Right atrium auricular region (tissue), 2 donors: ENCODE measurements around the gene NQO1. TPM values are rescaled to one million over a fixed set of nuclear protein-coding genes. Genes with fewer than 3 reads are reported as not detected.

Experiments
- DNase-seq: peaks from one replicate; pipeline ENCODE4 v3.0.0-alpha.2; 2019; ENCODE audit warnings: low spot score
- H3K27ac ChIP-seq, 2 donors: fragments of 200-600 bp; sonication (generic); 1 replicate in 1 of 2; 2 replicates in 1 of 2; pipeline ENCODE4 v1.5.1; 2016 to 2019
- H3K27me3 ChIP-seq, 2 donors: fragments of 200-600 bp; sonication (generic); one replicate each; pipeline versions ENCODE4 v1.5.1 to v1.6.0; 2017 to 2019
- H3K36me3 ChIP-seq: fragments of 200-600 bp; sonication (generic); one replicate; pipeline ENCODE4 v1.5.1; 2016
- H3K4me1 ChIP-seq, 2 donors: fragments of 200-600 bp; sonication (generic); one replicate each; pipeline versions ENCODE4 v1.5.1 to v1.6.0; 2017 to 2019
- H3K4me3 ChIP-seq, 2 donors: fragments of 200-600 bp; sonication (generic); 1 replicate in 1 of 2; 2 replicates in 1 of 2; pipeline ENCODE4 v1.5.1; 2017 to 2019; ENCODE audit warnings: mild to moderate bottlenecking in 1 of 2, moderate library complexity in 1 of 2
- H3K9me3 ChIP-seq, 2 donors: fragments of 200-600 bp; sonication (generic); one replicate each; pipeline ENCODE4 v1.5.1; 2019
- total RNA-seq, 2 donors: library from RNA; depleted of rRNA; stranded (reverse); fragments of >200 nt; gene quantifications; one replicate each; pipeline ENCODE4 v1.1.0, GENCODE V29; 2016
- TF ChIP-seq, protein P1 (sequence below), 2 donors: fragments of 200-600 bp; sonication (generic); IDR thresholded peaks; one replicate each; pipeline ENCODE4 v1.5.1; 2019; ENCODE audit warnings: antibody characterized with exemption in 2 of 2

NQO1 gene
- total RNA-seq, 2 donors from 2014 or later, result 41.8 to 62.9 TPM

DNA sequence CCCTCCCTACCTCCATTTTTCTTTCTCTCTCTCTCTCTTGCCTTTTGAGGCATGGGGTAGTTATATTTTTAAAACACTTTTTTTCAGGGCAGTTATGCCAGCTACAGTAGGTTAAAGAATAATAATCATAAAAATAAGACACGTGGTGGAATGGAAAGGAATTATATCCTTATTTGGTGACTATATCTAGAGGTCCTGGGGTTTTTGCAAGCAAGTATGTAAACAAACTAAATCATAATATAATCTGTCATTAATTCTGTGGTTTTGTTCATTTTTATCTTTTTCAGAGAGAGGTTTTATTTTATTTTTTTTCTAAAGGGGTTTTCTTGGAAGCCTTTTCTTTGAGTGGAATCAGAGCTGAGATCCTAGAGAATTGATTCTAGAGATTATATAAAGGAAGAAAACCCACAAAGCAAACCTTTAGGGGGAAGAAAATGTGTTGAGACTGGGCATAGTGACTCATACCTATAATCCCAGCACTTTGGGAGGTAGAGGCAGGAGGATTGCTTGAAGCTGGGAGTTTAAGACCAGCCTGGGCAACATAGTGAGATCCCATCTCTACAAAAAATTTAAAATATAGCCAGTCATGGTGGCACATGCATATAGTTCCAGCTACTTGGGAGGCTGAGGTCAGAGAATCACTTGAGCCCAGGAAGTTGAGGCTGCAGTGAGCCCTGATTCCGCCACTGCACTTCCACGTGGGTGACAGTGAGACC, 53.2 kb downstream of the NQO1 start:
- Histone ChIP-seq H3K36me3 (peaks cover 70% of the 10 kb centered on the region), H3K27ac (no peak overlapping the region), H3K4me3 (no peak overlapping the region), H3K4me1 (no peaks in the 10 kb centered on the region), H3K9me3 (no peaks in the 10 kb centered on the region), H3K27me3 (no peaks in the 10 kb centered on the region)
- DNase-seq, result no peak
- TF ChIP-seq, protein P1, sequence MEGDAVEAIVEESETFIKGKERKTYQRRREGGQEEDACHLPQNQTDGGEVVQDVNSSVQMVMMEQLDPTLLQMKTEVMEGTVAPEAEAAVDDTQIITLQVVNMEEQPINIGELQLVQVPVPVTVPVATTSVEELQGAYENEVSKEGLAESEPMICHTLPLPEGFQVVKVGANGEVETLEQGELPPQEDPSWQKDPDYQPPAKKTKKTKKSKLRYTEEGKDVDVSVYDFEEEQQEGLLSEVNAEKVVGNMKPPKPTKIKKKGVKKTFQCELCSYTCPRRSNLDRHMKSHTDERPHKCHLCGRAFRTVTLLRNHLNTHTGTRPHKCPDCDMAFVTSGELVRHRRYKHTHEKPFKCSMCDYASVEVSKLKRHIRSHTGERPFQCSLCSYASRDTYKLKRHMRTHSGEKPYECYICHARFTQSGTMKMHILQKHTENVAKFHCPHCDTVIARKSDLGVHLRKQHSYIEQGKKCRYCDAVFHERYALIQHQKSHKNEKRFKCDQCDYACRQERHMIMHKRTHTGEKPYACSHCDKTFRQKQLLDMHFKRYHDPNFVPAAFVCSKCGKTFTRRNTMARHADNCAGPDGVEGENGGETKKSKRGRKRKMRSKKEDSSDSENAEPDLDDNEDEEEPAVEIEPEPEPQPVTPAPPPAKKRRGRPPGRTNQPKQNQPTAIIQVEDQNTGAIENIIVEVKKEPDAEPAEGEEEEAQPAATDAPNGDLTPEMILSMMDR (IDR thresholded peaks at IDR 0.05), result no peak

DNA sequence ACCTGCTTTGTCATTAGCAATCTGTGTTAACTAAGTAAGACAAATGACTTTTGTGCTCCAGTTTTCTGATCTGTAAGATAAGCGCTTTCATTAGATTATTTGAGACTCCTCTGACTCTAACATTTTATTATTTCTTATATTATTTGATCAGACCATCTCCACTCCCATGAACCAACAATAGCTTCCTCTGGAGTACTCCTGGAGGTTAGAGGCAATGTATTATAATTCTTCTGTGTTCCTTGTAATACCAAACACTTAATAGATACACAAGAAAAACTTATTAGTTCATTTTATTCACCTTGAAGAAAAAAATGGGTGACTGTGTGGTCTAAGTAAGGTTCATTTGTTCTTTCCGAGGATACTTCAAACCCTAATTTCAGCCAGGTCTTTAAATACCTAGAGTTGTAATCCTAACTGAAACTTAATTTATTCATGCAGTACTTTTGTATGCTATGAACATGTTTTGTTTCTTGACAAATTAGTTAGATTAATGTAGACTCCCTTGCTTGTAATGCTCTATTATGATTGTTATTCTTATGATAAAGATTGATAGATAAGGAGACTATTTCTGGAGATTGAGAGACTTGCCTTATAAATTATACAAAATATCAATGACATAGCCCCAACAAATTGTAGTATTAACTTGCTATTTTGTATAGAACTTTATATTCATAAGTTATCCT, 53.9 kb downstream of the NQO1 start:
- Histone ChIP-seq H3K36me3 (peaks cover 66% of the 10 kb centered on the region), H3K4me1 (no peaks in the 10 kb centered on the region), H3K27me3 (no peaks in the 10 kb centered on the region), H3K4me3 (no peak overlapping the region), H3K27ac (no peak overlapping the region), H3K9me3 (no peaks in the 10 kb centered on the region)
- TF ChIP-seq, protein P1 (IDR thresholded peaks at IDR 0.05), result no peak
- DNase-seq, result no peak

DNA sequence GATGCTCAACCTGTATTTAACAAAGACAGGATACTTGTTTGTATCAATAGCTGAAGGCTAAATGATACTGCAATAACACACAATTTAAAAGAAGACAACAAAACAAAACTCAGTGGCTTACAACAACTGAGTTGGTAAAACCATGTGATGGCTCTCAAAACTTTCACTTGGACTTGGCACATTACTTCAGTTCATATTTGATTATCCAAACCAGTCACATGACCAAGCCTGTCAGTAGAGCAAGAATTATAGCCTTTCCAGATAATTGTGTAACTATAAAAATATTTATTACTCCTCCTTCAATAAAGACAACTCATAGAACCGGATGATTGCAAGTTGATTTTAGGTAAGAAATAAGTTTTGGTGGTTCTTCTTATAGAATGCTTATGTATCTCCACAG, 56.8 kb downstream of the NQO1 start:
- H3K27ac ChIP-seq, result no peak overlapping the region
- no peak for DNase-seq
- peaks cover 43% of the 10 kb centered on the region for H3K36me3 ChIP-seq
- H3K27me3 ChIP-seq, result no peaks in the 10 kb centered on the region
- no peaks in the 10 kb centered on the region for H3K4me1 ChIP-seq
- TF ChIP-seq, protein P1 (IDR thresholded peaks at IDR 0.05), result no peak
- no peak overlapping the region for H3K4me3 ChIP-seq
- H3K9me3 ChIP-seq, result no peaks in the 10 kb centered on the region

DNA sequence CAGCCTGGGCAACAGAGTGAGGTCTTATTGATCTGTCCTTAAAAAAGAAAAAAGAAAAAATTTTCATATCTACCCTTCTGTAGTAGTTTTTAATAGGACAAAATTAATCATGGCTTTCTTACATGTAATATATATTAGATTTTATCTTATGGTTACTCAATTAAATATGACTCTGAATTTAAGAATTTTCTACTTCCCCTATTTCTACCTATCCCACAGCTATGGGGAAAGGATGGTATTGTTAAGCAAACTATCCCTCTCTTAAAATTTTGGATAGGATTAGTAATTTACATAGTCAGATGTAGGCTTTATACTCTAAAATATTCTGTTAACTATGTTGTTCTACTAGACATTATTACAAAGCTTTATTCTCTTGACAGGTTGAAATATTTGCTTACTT, 62.5 kb downstream of the NQO1 start:
- DNase-seq, result no peak
- Histone ChIP-seq H3K27me3 (no peaks in the 10 kb centered on the region), H3K4me1 (no peaks in the 10 kb centered on the region), H3K36me3 (peaks cover 35% of the 10 kb centered on the region), H3K4me3 (no peak overlapping the region), H3K9me3 (no peaks in the 10 kb centered on the region), H3K27ac (no peak overlapping the region)
- TF ChIP-seq, protein P1 (IDR thresholded peaks at IDR 0.05), result no peak

DNA sequence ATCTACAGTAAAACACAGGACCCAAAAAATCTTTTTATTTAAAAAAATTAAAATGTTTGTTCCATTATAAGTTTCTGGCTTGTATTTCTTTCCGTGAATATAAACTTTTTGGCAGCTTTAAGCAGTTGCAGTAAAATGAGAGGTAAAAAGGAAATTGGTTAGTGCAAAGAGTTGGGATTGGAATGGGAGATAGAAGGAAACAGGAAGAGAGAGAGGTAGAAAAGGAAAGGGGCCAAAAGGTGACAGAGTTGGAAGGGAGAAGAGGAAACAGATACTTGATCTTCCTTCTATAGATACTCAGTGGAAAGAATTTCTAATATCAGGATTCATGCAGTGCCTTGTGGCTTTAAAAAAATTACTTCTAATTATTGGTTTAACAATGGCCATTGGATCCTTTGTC, 63.5 kb downstream of the NQO1 start:
- DNase-seq, result no peak
- H3K36me3 ChIP-seq, result peaks cover 27% of the 10 kb centered on the region
- no peaks in the 10 kb centered on the region for H3K9me3 ChIP-seq
- no peaks in the 10 kb centered on the region for H3K4me1 ChIP-seq
- TF ChIP-seq, protein P1 (IDR thresholded peaks at IDR 0.05), result no peak
- no peak overlapping the region for H3K27ac ChIP-seq
- H3K27me3 ChIP-seq, result no peaks in the 10 kb centered on the region
- H3K4me3 ChIP-seq, result no peak overlapping the region
